Stimulated activated CD4-positive, alpha-beta T cell treated with anti-CD3 and anti-CD28 coated beads, Interleukin-4, amount 100 ng/mL, for 4 hours (primary cell): ENCODE data around the gene SND1.

Experiments used
- DNase-seq, 2 experiments: peaks; one replicate each; pipeline ENCODE4 v3.0.0-alpha.2; 2020

Gene SND1

DNA sequence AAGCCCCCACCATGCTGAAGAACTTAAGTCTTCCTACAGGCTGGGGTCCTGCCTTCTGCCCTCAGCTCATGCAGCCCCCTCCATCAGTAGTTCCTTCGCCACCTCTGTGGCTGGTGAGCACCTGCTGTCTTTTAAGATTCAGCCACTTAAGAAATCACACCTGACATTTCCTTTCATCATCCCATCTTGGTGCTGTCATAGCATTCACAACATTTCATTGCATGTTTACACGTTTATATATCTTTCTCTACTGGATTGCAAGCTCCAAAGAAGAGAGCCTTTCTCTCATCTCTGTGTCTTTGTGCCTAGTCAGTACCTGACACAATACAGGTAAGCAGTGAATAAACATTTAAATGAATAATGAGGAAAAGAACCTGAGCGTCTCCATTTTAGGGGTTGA, 38.3 kb downstream of the SND1 start:
- no peak for DNase-seq

- no peak for DNase-seq
Observed at GRCh38 chr7:127690806-127691205, 38.8 kb downstream of the SND1 start.

GRCh38 chr7:127692200-127692599, 40.2 kb downstream of the SND1 start:
- DNase-seq: no peak

DNA sequence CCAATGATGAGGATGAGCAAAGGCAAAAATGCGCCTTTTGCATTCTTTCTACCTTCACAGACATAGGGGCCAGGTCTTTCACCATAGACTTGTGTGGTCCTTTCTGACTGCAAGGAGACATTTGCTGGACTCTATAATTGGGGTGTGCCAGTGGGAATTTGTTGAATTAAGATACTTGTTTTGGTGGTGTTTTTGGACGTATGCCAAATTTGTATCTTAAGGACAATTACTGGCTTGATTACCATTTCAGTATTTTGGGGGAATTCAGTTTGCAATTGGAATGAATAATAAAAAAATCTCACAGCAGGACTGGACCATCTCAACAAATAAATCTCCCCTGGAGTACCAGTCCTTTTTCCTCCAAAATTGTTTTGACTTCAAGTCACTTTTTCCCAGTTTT, 47.9 kb downstream of the SND1 start:
- DNase-seq: no peak

GRCh38 chr7:127702052-127702652, 50.2 kb downstream of the SND1 start:
- DNase-seq: no peak

DNA sequence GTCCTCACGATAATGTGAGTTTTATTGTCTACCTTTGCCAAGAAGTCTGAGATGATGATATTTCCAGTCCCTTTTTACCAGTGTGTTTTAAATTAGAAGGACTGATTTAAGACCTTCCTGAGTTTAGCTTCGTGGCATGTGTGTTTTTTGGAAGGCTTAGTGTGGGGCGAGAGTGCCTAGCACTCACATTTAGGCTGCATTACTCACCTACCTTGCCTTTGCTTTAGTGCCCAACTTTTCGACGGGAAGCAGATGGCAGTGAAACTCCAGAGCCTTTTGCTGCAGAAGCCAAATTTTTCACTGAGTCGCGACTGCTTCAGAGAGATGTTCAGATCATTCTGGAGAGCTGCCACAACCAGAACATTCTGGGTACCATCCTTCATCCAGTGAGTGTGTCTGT, 50.9 kb downstream of the SND1 start:
- no peak for DNase-seq

DNA sequence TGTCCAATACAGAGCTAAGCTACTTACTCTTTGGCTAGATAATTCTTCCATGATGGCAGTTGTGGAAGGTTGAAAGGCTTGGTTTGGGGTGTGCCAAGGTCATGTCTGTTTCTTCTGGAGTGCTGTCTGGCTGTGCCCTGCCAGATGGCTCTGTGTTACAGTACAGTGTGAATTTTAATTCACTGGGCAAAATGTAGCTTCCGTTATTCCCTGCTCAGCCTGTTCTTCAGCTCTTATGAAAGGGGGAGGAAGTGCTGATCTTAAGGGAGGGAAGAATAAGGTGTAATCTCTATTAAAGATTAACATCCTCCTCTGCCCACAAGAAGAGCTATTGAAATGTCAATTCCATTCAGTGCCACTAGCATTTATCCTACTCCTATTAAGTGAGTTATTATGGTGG, 52.2 kb downstream of the SND1 start:
- DNase-seq: no peak

GRCh38 chr7:127705461-127705959, 53.5 kb downstream of the SND1 start:
- no peak for DNase-seq

- no peak for DNase-seq
Observed at GRCh38 chr7:127706766-127707165, 54.8 kb downstream of the SND1 start.

DNA sequence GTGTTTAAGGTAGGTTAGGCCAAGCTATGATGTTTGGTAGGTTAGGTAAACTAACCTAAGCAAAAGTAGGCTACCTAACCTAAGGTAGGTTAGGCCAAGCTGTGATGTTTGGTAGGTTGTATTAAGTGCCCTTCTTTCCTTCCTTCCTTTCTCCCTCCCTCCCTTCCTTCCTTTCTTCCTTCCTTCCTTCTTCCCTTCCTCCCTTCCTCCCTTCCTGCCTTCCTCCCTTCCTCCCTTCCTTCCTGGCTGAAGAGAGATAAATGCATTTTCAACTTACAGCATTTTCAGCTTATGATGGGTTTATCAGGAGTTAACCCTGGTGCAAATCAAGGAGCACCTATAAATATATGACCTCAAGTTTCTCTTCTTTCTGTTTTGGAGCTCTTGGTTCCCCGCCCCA, 56.2 kb downstream of the SND1 start:
- DNase-seq: no peak

DNA sequence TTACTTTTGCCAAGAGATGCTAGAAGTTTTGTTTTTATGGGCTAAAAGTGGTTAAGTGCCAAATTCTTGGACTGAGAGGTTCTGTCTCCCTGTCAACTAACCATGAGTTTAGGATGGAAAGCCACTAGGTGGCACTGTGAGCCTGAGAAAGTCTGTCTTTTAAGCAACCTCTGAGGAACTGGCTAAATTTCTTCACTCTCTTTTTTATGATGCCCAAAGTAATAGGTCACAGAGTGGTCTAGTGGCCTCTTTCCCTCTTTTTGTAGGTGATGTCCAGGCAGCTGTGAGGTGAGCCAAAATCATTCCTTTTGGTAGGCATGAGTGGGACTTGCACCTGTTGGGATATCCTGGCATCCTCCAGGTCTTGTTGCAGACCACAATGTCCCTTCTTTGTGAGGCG, 56.8 kb downstream of the SND1 start:
- DNase-seq: peak; percentile 49 to 65

DNA sequence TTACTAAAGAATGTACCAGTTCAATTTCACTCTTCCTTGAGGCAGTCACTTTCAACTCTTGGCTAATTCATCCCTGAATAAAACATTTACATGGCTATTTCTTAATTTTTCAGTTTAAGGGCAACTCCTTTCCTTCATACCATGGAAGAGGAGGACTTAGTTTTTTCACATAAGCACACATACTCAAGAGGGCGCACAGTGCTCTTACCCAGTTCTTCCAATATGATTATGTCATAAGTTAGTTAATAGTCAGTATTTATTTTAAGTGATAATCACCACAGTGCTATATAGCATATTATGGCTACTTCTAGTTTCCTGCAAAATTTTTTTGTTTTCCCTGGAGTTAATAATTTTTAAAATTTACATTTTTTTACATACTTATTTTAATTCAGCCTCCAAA, 58.6 kb downstream of the SND1 start:
- DNase-seq: no peak

DNA sequence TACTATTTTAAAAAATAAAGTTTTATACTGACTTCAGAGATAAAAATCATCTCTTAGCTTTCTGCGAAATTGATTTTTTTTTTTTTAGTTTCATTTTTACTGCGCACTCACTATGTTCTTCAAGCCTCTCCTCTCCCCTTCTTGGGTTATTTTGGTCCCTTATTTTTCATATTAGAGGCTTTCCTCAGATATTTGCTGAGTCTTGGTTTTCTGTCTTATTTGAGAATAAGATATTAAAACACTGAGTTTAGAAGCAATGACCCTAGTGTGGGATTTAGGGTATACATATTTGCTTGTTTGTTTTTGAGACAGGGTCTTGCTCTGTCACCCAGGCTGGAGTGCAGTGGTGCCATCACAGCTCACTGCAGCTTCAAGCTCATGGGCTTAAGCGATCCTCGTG, 59.9 kb downstream of the SND1 start:
- no peak for DNase-seq

GRCh38 chr7:127713006-127713405, 61.0 kb downstream of the SND1 start:
- DNase-seq: no peak

DNA sequence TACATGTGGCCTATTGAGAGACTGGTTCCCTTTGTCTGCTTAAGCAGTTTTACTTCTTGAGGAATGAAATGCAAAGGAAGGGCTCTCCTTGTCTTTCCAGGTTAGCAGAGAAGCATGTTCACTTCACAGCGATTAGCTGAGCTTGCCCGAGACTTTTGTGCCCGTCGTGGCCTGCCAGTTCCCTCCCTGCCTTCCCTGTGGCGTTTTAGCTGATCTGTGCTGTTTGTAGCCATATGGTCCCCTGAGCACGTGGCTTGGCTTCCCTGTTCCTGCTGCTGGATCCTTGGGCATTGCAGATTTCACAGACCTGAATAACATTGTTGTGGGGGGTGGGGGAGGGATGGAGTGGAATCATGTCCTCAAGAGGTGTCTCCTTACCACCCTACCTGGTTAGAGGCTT, 61.8 kb downstream of the SND1 start:
- DNase-seq: no peak

GRCh38 chr7:127715272-127715671, 63.3 kb downstream of the SND1 start:
- DNase-seq: no peak

DNA sequence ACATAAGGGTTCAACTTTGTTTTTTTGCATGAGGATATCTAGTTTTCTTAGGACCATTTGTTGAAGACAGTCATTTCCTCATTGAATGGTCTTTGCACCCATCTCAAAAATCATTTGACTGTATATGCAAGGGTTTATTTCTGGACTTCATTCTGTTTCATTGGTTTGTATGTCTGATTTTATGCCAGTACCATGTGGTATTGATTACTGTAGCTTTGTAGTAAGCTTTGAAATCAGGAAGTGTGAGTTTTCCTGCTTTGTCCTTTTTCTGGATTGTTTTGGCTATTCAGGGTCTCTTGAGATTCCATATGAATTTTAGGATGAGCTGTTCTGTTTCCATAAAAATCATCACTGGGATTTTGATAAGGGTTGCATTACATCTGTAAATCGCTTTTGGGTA, 63.9 kb downstream of the SND1 start:
- no peak for DNase-seq

- no peak for DNase-seq
Observed at GRCh38 chr7:127717502-127718339, 65.7 kb downstream of the SND1 start.

DNA sequence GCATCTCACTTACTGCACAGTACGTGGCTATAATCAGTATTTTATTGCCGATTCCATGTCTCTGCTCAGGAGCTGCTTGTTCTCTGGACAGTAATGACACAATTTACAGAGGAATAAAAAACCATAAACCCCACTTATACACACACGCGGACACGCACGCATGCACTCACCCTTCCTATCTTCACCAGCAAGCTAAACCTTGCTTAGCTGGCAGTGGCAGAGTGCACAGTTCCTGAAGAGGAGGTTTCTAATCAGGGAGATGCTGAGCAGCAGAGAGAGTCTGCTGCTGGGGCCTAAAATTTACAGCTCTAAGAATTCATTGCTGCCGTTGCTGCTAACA, 66.3 kb downstream of the SND1 start:
- DNase-seq: no peak

GRCh38 chr7:127726476-127726875, 74.5 kb downstream of the SND1 start:
- DNase-seq: no peak

DNA sequence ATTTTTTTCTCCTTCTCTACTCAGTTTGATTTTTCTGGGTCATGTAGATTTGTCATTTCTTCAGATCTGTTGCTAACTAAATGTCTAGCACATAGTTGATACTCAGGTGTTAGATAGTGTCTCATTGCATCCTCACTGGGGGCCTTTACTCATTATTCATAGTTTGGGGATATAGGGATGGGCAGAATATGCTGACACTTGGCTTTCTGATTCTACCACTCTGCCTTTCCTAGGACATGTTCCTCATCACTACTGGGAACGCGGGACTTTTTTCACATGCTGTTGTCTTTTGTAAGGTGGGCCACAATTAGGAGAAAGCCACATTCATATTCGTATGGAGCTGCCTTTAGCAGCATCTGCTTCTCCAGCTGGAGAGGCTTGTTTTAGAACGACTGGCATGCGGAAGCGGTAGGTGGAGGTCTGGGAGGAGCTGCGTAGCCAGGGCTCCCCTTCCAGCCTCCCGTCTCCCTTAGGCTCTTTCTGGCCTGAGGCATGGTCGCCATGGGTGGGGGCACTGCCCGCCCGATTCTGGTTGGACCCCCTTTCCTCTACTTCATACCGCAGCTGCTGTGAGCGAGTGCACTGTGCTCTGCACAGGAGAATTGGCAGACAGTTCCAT, 78.8 kb downstream of the SND1 start:
- no peak for DNase-seq

- DNase-seq: no peak
Observed at GRCh38 chr7:127731431-127732080, 79.6 kb downstream of the SND1 start.

- DNase-seq: no peak
Observed at GRCh38 chr7:127732306-127732705, 80.3 kb downstream of the SND1 start.

DNA sequence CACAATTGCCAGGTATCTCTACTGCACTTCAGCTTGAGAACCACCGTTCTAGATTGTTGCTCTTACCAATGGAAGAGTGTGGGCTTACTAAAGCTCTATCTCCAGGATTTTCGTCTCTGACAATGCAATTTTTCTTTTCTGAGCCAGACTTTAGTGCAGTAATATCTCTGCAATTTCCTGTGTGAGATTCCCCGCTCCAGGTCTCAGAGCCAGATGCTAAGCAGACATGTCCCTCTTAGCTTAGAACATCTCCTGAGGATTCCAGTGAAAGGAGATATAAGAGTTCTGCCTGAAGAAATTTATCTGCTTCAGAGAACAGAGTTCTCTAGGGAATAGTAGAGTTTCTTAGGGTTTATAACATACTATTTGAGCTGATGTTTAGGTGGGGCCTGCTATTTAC, 82.0 kb downstream of the SND1 start:
- no peak for DNase-seq
